Kasumi-1 (cell line): ENCODE measurements around the gene DPP7.
"Not testable (repeated sequence)": the region's sequence is repeated elsewhere in the genome, so short reads cannot be mapped to it uniquely, and the experiment has no call there.

ENCODE experiments used
- DNase-seq, 2 experiments: peaks; one replicate each; lab custom pipeline; 2025; lab: John Stamatoyannopoulos, UW

DPP7 gene

GRCh38 chr9:137069508-137070091 is 44.9 kb downstream of the DPP7 start:
- DNase-seq = no peak

DNA sequence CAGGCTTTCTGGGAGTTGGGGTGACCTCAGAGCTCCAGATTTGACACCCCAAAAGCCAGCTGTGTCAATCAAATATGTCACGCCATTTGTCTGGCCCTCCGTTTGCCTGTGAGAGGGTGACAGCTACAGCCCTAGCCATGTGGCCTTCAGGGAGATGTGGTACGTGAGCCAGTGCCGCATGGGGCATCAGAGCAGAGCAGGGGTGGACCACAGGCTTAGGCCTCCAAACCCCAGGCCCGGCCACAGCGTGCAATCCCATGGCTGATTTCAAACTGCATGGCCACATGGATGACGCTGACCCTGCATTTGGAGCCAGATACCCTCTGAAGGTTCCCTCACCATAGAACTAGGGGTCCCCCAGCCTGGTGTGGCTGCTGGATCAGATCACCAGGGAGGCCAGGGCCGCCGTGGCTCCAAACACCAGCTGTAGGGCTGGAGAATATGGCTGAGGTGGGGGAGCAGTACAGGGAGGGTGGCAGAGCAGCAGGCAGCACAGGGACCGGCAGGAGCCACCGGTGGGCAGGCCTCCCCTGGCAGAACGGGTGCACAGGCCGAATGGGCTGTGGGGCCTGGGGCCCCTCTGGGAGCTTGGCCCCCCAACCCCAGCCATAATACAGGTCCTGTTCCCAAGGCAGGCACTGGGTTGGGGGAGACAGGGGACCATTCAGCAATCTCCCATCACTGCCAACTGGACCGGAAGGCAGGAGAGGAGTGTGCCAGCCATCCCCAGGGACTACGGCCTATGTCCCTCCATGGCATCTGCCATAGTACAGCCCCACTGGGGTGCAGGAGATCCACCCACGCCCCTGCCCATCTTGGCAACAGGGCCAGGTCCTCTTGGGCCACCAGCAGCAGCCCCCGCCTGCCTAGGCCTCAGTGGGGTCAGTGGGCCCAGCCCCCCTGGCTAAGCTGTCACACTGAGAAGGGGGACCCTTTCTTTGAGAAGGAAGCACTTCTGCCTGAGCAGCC is 45.7 kb downstream of the DPP7 start:
- DNase-seq = no peak

GRCh38 chr9:137067860-137068538 is 46.5 kb downstream of the DPP7 start:
- DNase-seq = peak; percentile 65 to 82

GRCh38 chr9:137066096-137066861 is 48.3 kb downstream of the DPP7 start:
- DNase-seq = no peak

GRCh38 chr9:137065336-137065967 is 49.1 kb downstream of the DPP7 start:
- no peak for DNase-seq

- DNase-seq = no peak
These were observed 49.7 kb downstream of the DPP7 start for GRCh38 chr9:137064880-137065164.

GRCh38 chr9:137064027-137064879 is 50.3 kb downstream of the DPP7 start:
- peak in 1 of 2 experiments; percentile 33 for DNase-seq

- no peak for DNase-seq
These were observed 51.1 kb downstream of the DPP7 start for GRCh38 chr9:137063311-137064026.

DNA sequence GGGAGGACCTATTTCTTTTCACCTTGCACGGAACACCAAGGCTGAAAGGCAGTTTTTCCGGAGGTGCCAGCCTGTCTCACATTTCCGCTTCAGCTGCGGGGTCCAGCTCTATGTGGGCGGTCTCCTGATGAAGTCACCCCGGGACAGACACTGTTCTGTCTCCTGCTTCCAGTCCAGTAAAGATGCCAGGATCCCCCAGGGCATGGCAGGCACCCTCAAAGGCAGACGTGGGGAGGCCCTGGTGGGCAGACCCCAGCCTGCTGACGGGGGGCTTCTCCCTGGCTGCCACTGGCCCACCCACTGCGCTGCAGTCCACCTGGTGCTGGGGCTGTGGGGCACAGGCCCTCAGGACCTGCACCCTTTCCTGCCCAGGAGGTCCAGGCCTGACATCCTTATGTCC is 51.7 kb downstream of the DPP7 start:
- DNase-seq = not testable (repeated sequence)

GRCh38 chr9:137062384-137062783 is 52.1 kb downstream of the DPP7 start:
- DNase-seq = no peak
